Glutamatergic neuron (in vitro differentiated cells): ENCODE results near the gene ANGPTL4. TPM values are rescaled to one million over a fixed set of nuclear protein-coding genes. Genes with fewer than 3 reads are reported as not detected.
A peak's percentile ranks its signal among the peaks of the same experiment; 100 is the strongest.
"Not testable (repeated sequence)": the region's sequence is repeated elsewhere in the genome, so short reads cannot be mapped to it uniquely, and the experiment has no call there.

Source experiments
- DNase-seq: peaks from one replicate; pipeline ENCODE4 v3.0.0; 2022
- H3K27ac Mint-ChIP-seq: one replicate; pipeline ENCODE4 v1.8.0; 2020; ENCODE audit warnings: mild to moderate bottlenecking, mixed read lengths, inconsistent platforms; ENCODE audit not compliant: unreplicated experiment
- H3K27me3 Mint-ChIP-seq: one replicate; pipeline ENCODE4 v1.8.0; 2020; ENCODE audit warnings: mild to moderate bottlenecking, moderate library complexity, mixed read lengths, inconsistent platforms; ENCODE audit not compliant: unreplicated experiment
- H3K36me3 Mint-ChIP-seq: one replicate; pipeline ENCODE4 v1.8.0; 2020; ENCODE audit warnings: mild to moderate bottlenecking, mixed read lengths, inconsistent platforms; ENCODE audit not compliant: unreplicated experiment
- H3K4me1 Mint-ChIP-seq: one replicate; pipeline ENCODE4 v1.8.0; 2020; ENCODE audit warnings: mild to moderate bottlenecking, low read depth, mixed read lengths, inconsistent platforms; ENCODE audit not compliant: unreplicated experiment
- H3K4me3 Mint-ChIP-seq: one replicate; pipeline ENCODE4 v1.8.0; 2020; ENCODE audit warnings: mild to moderate bottlenecking, mixed read lengths, inconsistent platforms; ENCODE audit not compliant: unreplicated experiment
- H3K9me3 Mint-ChIP-seq: one replicate; pipeline ENCODE4 v1.8.0; 2020; ENCODE audit warnings: mild to moderate bottlenecking, moderate library complexity, mixed read lengths, inconsistent platforms; ENCODE audit not compliant: unreplicated experiment
- CTCF ChIP-seq: fragments of 200-600 bp; sonication (generic); IDR thresholded peaks from one replicate; pipeline ENCODE4 v1.5.0; 2021; ENCODE audit not compliant: partially characterized antibody, unreplicated experiment
- total RNA-seq: library from RNA; stranded (reverse); fragmentation: NEBNext Ultra II Directional; extraction: Animal tissue kit (Norgen Biotek cat#: 25700); gene quantifications from one replicate; pipeline ENCODE4 v1.2.1, GENCODE V29; 2021; ENCODE audit not compliant: unreplicated experiment

ANGPTL4 gene
- total RNA-seq, 1 donor from 2014 or later: 0.51 TPM

GRCh38 chr19:8404391-8405151 is 40.6 kb downstream of the ANGPTL4 start:
- Mint-ChIP-seq H3K9me3 (peaks cover 5% of the 10 kb centered on the region), H3K27ac (no peak overlapping the region), H3K36me3 (no peaks in the 10 kb centered on the region), H3K4me1 (no peaks in the 10 kb centered on the region), H3K4me3 (no peak overlapping the region), H3K27me3 (peaks cover 1% of the 10 kb centered on the region)
- no peak for DNase-seq
- TF ChIP-seq CTCF: no peak

DNA sequence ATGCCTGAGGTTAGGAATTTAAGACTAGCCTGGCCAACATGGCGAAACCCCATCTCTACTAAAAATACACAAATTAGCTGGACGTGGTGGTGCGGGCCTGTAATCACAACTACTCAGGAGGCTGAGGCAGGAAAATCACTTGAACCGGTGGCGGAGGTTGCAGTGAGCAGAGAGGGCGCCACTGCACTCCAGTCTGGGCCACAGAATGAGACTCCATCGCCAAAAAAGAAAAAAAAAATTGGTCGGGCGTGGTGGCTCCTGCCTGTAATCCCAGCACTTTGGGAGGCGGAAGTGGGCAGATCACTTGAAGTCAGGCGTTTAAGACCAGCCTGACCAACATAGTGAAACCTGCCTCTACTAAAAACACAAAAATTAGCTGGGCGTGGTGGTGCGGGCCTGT is 46.8 kb downstream of the ANGPTL4 start:
- H3K4me1 Mint-ChIP-seq, H3K27ac Mint-ChIP-seq, H3K4me3 Mint-ChIP-seq, DNase-seq, H3K27me3 Mint-ChIP-seq, H3K9me3 Mint-ChIP-seq, H3K36me3 Mint-ChIP-seq: not testable (repeated sequence)

DNA sequence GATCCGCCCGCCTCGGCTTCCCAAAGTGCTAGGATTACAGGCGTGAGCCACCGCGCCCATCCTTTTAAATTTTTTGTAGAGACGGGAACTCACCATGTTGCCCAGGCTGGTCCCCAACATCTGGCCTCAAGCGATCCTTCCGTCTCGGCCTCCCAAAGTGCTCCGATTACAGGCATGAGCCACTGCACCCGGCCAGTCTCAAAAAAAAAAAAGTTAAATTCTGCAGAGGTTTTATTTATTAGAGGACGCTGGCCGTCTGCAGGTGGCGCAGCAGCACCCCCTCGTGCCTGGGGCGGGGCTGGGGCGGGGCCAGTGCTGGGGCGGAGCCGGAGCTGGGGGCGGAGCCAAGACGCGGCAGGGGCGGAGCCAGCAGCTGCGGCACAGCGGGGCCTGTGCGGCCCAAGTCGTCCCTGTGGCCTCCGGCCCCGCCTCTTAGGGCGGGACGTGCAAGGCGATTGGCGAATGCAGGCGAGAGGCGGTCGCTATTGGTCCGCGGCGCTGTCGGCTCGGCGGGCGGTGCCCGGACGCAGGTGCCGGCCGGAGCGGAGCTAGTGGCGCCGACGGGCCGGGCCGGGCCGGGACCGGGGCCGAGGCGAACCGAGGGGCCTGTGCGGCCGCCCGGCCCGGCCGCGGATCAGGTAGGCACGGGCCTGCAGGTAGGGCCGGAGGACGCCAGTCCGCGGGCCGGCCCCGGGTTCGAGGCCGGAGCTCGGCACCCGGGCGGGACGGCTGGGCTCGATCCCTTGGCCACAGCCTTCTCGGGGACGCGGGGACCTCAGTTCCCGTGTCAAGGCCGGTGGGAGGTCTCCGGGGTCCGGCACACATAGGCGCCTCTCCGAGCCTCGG is 49.1 kb downstream of the ANGPTL4 start, which contains the start of gene MARCHF2:
Gene MARCHF2 (plus strand): TSS at position 523 of the 846 bp plus-strand sequence. CDS start 8,536 bp downstream, outside the sequence.
- Mint-ChIP-seq H3K4me1 (no peaks in the 10 kb centered on the region), H3K27ac (no peak within 1 kb of the TSS), H3K4me3 (peak within 1 kb of the TSS; percentile 80), H3K9me3 (peaks cover 2% of the 10 kb centered on the region), H3K27me3 (peaks cover 4% of the 10 kb centered on the region), H3K36me3 (no peaks in the 10 kb centered on the region)
- peak; percentile 96 for DNase-seq
- TF ChIP-seq CTCF: peak; percentile 58

DNA sequence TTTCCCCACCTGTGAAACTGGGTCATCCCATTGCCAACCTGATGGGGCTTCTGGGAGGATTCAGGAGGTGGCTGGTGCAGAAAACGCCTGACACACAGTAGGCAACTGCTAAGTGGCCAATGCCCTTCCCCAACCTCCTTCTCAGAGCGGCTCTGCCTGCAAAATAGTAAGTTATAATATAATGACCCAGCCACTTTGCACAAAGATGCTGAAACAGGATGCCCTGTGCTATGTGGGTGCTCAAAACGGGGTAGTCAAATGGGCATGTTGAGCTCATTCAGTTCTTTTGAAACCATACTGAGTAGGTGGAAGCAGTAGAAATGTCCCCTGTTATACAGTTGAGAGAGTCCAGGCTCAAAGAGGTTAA is 49.7 kb downstream of the ANGPTL4 start:
- Mint-ChIP-seq H3K27ac (no peak overlapping the region), H3K9me3 (peaks cover 4% of the 10 kb centered on the region), H3K36me3 (no peaks in the 10 kb centered on the region), H3K4me1 (no peaks in the 10 kb centered on the region), H3K27me3 (peaks cover 4% of the 10 kb centered on the region), H3K4me3 (peak overlapping the region; percentile 80)
- no peak for DNase-seq
- no peak for TF ChIP-seq CTCF

- peaks cover 4% of the 10 kb centered on the region for H3K9me3 Mint-ChIP-seq
- DNase-seq: no peak
- peaks cover 4% of the 10 kb centered on the region for H3K27me3 Mint-ChIP-seq
- no peaks in the 10 kb centered on the region for H3K4me1 Mint-ChIP-seq
- no peaks in the 10 kb centered on the region for H3K36me3 Mint-ChIP-seq
- TF ChIP-seq CTCF: no peak
- no peak overlapping the region for H3K27ac Mint-ChIP-seq
- H3K4me3 Mint-ChIP-seq: no peak overlapping the region
Observed at GRCh38 chr19:8416796-8417195, 52.8 kb downstream of the ANGPTL4 start.
